ENCODE measurements around the gene ZBTB16.

The ZBTB16 gene

GRCh38 chr11:114080219-114080618 is 20.7 kb downstream of the ZBTB16 start:
- Mint-ChIP-seq H3K36me3 (ENCODE audit: low read depth) (no peaks in the 10 kb centered on the region), H3K4me1 (ENCODE audit: low read depth) (peaks cover 72% of the 10 kb centered on the region), H3K27me3 (peaks cover 7% of the 10 kb centered on the region), H3K4me3 (no peak overlapping the region), H3K27ac (no peak overlapping the region), H3K9me3 (no peaks in the 10 kb centered on the region)

- H3K27ac Mint-ChIP-seq: no peak overlapping the region
- H3K9me3 Mint-ChIP-seq: no peaks in the 10 kb centered on the region
- H3K4me3 Mint-ChIP-seq: no peak overlapping the region
- no peaks in the 10 kb centered on the region for H3K36me3 Mint-ChIP-seq (ENCODE audit: low read depth)
- peaks cover 7% of the 10 kb centered on the region for H3K27me3 Mint-ChIP-seq
- peaks cover 69% of the 10 kb centered on the region for H3K4me1 Mint-ChIP-seq (ENCODE audit: low read depth)
Observed at GRCh38 chr11:114080769-114081168, 21.3 kb downstream of the ZBTB16 start.

GRCh38 chr11:114081641-114082414 is 22.3 kb downstream of the ZBTB16 start:
- Mint-ChIP-seq H3K27me3 (peaks cover 7% of the 10 kb centered on the region), H3K4me1 (ENCODE audit: low read depth) (peaks cover 65% of the 10 kb centered on the region)

GRCh38 chr11:114082415-114082748 is 22.9 kb downstream of the ZBTB16 start:
- Mint-ChIP-seq H3K4me1 (ENCODE audit: low read depth) (peaks cover 65% of the 10 kb centered on the region), H3K36me3 (ENCODE audit: low read depth) (peaks cover 4% of the 10 kb centered on the region), H3K27me3 (peaks cover 7% of the 10 kb centered on the region), H3K9me3 (no peaks in the 10 kb centered on the region), H3K27ac (no peak overlapping the region), H3K4me3 (no peak overlapping the region)

More at GRCh38 chr11:114081641-114082414, 22.3 kb downstream of the ZBTB16 start:
- Mint-ChIP-seq H3K9me3 (no peaks in the 10 kb centered on the region), H3K27ac (no peak overlapping the region), H3K36me3 (ENCODE audit: low read depth) (no peaks in the 10 kb centered on the region), H3K4me3 (no peak overlapping the region)

- Mint-ChIP-seq H3K27me3 (peaks cover 7% of the 10 kb centered on the region), H3K27ac (no peak overlapping the region), H3K4me1 (ENCODE audit: low read depth) (peaks cover 65% of the 10 kb centered on the region), H3K9me3 (no peaks in the 10 kb centered on the region), H3K36me3 (ENCODE audit: low read depth) (peaks cover 5% of the 10 kb centered on the region), H3K4me3 (no peak overlapping the region)
Observed at GRCh38 chr11:114082767-114083181, 23.3 kb downstream of the ZBTB16 start.

- no peak overlapping the region for H3K27ac Mint-ChIP-seq
- H3K27me3 Mint-ChIP-seq: peaks cover 7% of the 10 kb centered on the region
- peaks cover 5% of the 10 kb centered on the region for H3K36me3 Mint-ChIP-seq (ENCODE audit: low read depth)
- H3K9me3 Mint-ChIP-seq: no peaks in the 10 kb centered on the region
- peaks cover 58% of the 10 kb centered on the region for H3K4me1 Mint-ChIP-seq (ENCODE audit: low read depth)
- H3K4me3 Mint-ChIP-seq: no peak overlapping the region
Observed at GRCh38 chr11:114083391-114084252, 24.1 kb downstream of the ZBTB16 start.

GRCh38 chr11:114084414-114084813 is 24.9 kb downstream of the ZBTB16 start:
- Mint-ChIP-seq H3K27me3 (peaks cover 7% of the 10 kb centered on the region), H3K9me3 (no peaks in the 10 kb centered on the region), H3K4me3 (no peak overlapping the region), H3K36me3 (ENCODE audit: low read depth) (peaks cover 5% of the 10 kb centered on the region), H3K4me1 (ENCODE audit: low read depth) (peaks cover 52% of the 10 kb centered on the region), H3K27ac (no peak overlapping the region)

GRCh38 chr11:114085965-114086793 is 26.7 kb downstream of the ZBTB16 start:
- peaks cover 7% of the 10 kb centered on the region for H3K27me3 Mint-ChIP-seq
- H3K4me3 Mint-ChIP-seq: no peak overlapping the region
- H3K36me3 Mint-ChIP-seq (ENCODE audit: low read depth): peaks cover 5% of the 10 kb centered on the region
- H3K9me3 Mint-ChIP-seq: no peaks in the 10 kb centered on the region
- no peak overlapping the region for H3K27ac Mint-ChIP-seq
- H3K4me1 Mint-ChIP-seq (ENCODE audit: low read depth): peaks cover 37% of the 10 kb centered on the region

- no peaks in the 10 kb centered on the region for H3K9me3 Mint-ChIP-seq
- no peak overlapping the region for H3K4me3 Mint-ChIP-seq
- peak overlapping the region; percentile 74 for H3K27ac Mint-ChIP-seq
- H3K36me3 Mint-ChIP-seq (ENCODE audit: low read depth): peaks cover 5% of the 10 kb centered on the region
- peaks cover 7% of the 10 kb centered on the region for H3K27me3 Mint-ChIP-seq
- peaks cover 33% of the 10 kb centered on the region for H3K4me1 Mint-ChIP-seq (ENCODE audit: low read depth)
Observed at GRCh38 chr11:114087025-114087424, 27.5 kb downstream of the ZBTB16 start.

- Mint-ChIP-seq H3K9me3 (no peaks in the 10 kb centered on the region), H3K4me3 (no peak overlapping the region), H3K27me3 (peaks cover 3% of the 10 kb centered on the region), H3K4me1 (ENCODE audit: low read depth) (peaks cover 31% of the 10 kb centered on the region), H3K36me3 (ENCODE audit: low read depth) (peaks cover 5% of the 10 kb centered on the region), H3K27ac (no peak overlapping the region)
Observed at GRCh38 chr11:114088216-114088615, 28.7 kb downstream of the ZBTB16 start.

- Mint-ChIP-seq H3K36me3 (ENCODE audit: low read depth) (peaks cover 5% of the 10 kb centered on the region), H3K4me1 (ENCODE audit: low read depth) (peaks cover 25% of the 10 kb centered on the region), H3K9me3 (no peaks in the 10 kb centered on the region), H3K27ac (no peak overlapping the region), H3K27me3 (peaks cover 3% of the 10 kb centered on the region), H3K4me3 (no peak overlapping the region)
Observed at GRCh38 chr11:114088836-114089235, 29.3 kb downstream of the ZBTB16 start.

GRCh38 chr11:114089748-114090147 is 30.2 kb downstream of the ZBTB16 start:
- H3K27ac Mint-ChIP-seq: no peak overlapping the region
- peaks cover 18% of the 10 kb centered on the region for H3K4me1 Mint-ChIP-seq (ENCODE audit: low read depth)
- no peaks in the 10 kb centered on the region for H3K27me3 Mint-ChIP-seq
- H3K9me3 Mint-ChIP-seq: no peaks in the 10 kb centered on the region
- H3K4me3 Mint-ChIP-seq: no peak overlapping the region
- peaks cover 5% of the 10 kb centered on the region for H3K36me3 Mint-ChIP-seq (ENCODE audit: low read depth)

- peaks cover 16% of the 10 kb centered on the region for H3K4me1 Mint-ChIP-seq (ENCODE audit: low read depth)
- H3K27ac Mint-ChIP-seq: no peak overlapping the region
- no peaks in the 10 kb centered on the region for H3K9me3 Mint-ChIP-seq
- H3K36me3 Mint-ChIP-seq (ENCODE audit: low read depth): peaks cover 5% of the 10 kb centered on the region
- H3K4me3 Mint-ChIP-seq: no peak overlapping the region
- no peaks in the 10 kb centered on the region for H3K27me3 Mint-ChIP-seq
Observed at GRCh38 chr11:114090225-114090910, 30.9 kb downstream of the ZBTB16 start.

- H3K9me3 Mint-ChIP-seq: no peaks in the 10 kb centered on the region
- peaks cover 5% of the 10 kb centered on the region for H3K36me3 Mint-ChIP-seq (ENCODE audit: low read depth)
- H3K4me1 Mint-ChIP-seq (ENCODE audit: low read depth): peaks cover 16% of the 10 kb centered on the region
- no peak overlapping the region for H3K27ac Mint-ChIP-seq
- no peak overlapping the region for H3K4me3 Mint-ChIP-seq
- no peaks in the 10 kb centered on the region for H3K27me3 Mint-ChIP-seq
Observed at GRCh38 chr11:114090976-114091375, 31.5 kb downstream of the ZBTB16 start.

Measured in stimulated activated naive CD8-positive, alpha-beta T cell treated with anti-CD3 and anti-CD28 coated beads, Interleukin-15, Interleukin-2, amounts not matched to agents 100 ng/mL and 50 ng/mL, for 24 hours (primary cell).